ENCODE measurements around the gene ERG. TPM values are rescaled to one million over a fixed set of nuclear protein-coding genes. Genes with fewer than 3 reads are reported as not detected.

Gene ERG
- total and polyA plus RNA-seq, 9 of the 15 experiments (the other 6 are each of a cell fraction or from before 2014, with no cell fraction given), result 0.06 TPM; not detected in 8

- H3K9me1 ChIP-seq (ENCODE audit: control insufficient read depth, insufficient read depth, low read length), result no peaks in the 10 kb centered on the region
- CTCF ChIA-PET (ENCODE audit: low intra/inter-chr PET ratio), result interaction anchor here (0.6 to 1.6 kb wide), 6 partner anchors 133 to 1186 kb away, joined by 3 to 8 read pairs (median 3); no protein-coding TSS in a partner anchor
- H2AFZ ChIP-seq (ENCODE audit: low read depth, low read length), result no peak overlapping the region
- H3K79me2 ChIP-seq (ENCODE audit: control insufficient read depth, insufficient read depth, low read length), result no peaks in the 10 kb centered on the region
- POLR2A ChIA-PET, result interaction anchor here (0.5 to 1.2 kb wide), 3 partner anchors 9 to 903 kb away, joined by 3 read pairs; no protein-coding TSS in a partner anchor
- no TSS peak for BruUV-seq (replicated peaks)
- DNase-seq (ENCODE audit: extremely low read depth in 1 of 4, low spot score in 3 of 4), result peak; percentile 62 to 72 (median 68)
- no peak overlapping the region for H3K27ac ChIP-seq (ENCODE audit: extremely low read depth, low read depth, low read length)
- ATAC-seq, result peak; percentile 69
- peak; percentile 85 for FAIRE-seq
- H3K4me3 ChIP-seq, result no peak overlapping the region
- WGBS (ENCODE audit: insufficient coverage, low coverage, missing lambda C conversion rate), result 23% methylated on average over 6 of the region's 6 CpGs
- no peaks in the 10 kb centered on the region; the same call in 1 of the 2 replicates for H4K20me1 ChIP-seq (replicated peaks; ENCODE audit: control insufficient read depth, insufficient read depth, low read length)
- no peaks in the 10 kb centered on the region for H3K9me3 ChIP-seq (replicated peaks; ENCODE audit: control insufficient read depth, insufficient read depth, low read depth, low read length)
- intact Hi-C loops (cut with micrococcal nuclease) (loop anchor here (1.0 to 10.0 kb wide), 6 partner anchors 133 to 678 kb away; partner anchors contain the start of gene KCNJ6), in situ Hi-C loops (cut with MboI) (loop anchor here (5.0 kb wide), 2 partner anchors 195 to 655 kb away; no protein-coding TSS in a partner anchor)
- H3K9ac ChIP-seq (ENCODE audit: insufficient read depth in 1 of 2, low read depth in 2 of 2, low read length in 2 of 2), result no peak overlapping the region
- peaks cover 12 to 35% of the 10 kb centered on the region in 2 experiments for H3K27me3 ChIP-seq (ENCODE audit: control insufficient read depth in 2 of 2, insufficient read depth in 2 of 2, low read length in 2 of 2)
- peaks cover 0 to 8% of the 10 kb centered on the region in 2 experiments; a peak in 2 of 5 replicates for H3K4me1 ChIP-seq (replicated peaks in 1 of 2; ENCODE audit: control insufficient read depth in 2 of 2, insufficient read depth in 2 of 2, low read length in 2 of 2)
- no peak overlapping the region for H3K4me2 ChIP-seq (ENCODE audit: insufficient read depth, low read length)
- H3K36me3 ChIP-seq (ENCODE audit: control insufficient read depth, insufficient read depth, low read length), result no peaks in the 10 kb centered on the region
- no peak for TF ChIP-seq ZNF280A (IDR thresholded peaks at IDR 0.05; ENCODE audit: low read depth, partially characterized antibody)
- peak; percentile 50; the same call in 1 of the 2 replicates for TF ChIP-seq STAG1 (CRISPR knock-in tag; IDR thresholded peaks at IDR 0.05; ENCODE audit: borderline replicate concordance)
- TF ChIP-seq NONO (IDR thresholded peaks at IDR 0.05; ENCODE audit: low read depth in 2 of 2, low read length in 1 of 2), result no peak
- TF ChIP-seq E4F1 (CRISPR knock-in tag; IDR thresholded peaks at IDR 0.05; ENCODE audit: borderline replicate concordance), result no peak
- peak; percentile 57 for TF ChIP-seq DEAF1 (CRISPR knock-in tag; IDR thresholded peaks at IDR 0.05)
- 0 out of 2 replicates have a peak, but pooled peaks have one; percentile 15 for TF ChIP-seq CTBP1 (IDR thresholded peaks at IDR 0.05; ENCODE audit: borderline replicate concordance)
- 0 out of 2 replicates have a peak, but pooled peaks have one; percentile 29 for TF ChIP-seq RB1 (IDR thresholded peaks at IDR 0.05; ENCODE audit: low read depth)
- no peak for TF ChIP-seq STAT5A (IDR thresholded peaks at IDR 0.05; ENCODE audit: borderline replicate concordance, low read length)
- TF ChIP-seq BRD4 (IDR thresholded peaks at IDR 0.05), result no peak
- TF ChIP-seq POLR2AphosphoS5 (IDR thresholded peaks at IDR 0.05; ENCODE audit: control insufficient read depth, insufficient read depth, low read depth, low read length), result no peak
- peak; percentile 80 to 94 (median 87) for TF ChIP-seq CTCF (IDR thresholded peaks at IDR 0.05 in 2 of 3, conservative IDR thresholded peaks at IDR 0.05 in 1 of 3; ENCODE audit: insufficient read depth in 2 of 3, low read depth in 1 of 3, low read length in 3 of 3)
- TF ChIP-seq ASH1L (IDR thresholded peaks at IDR 0.05; ENCODE audit: borderline replicate concordance, low read depth, partially characterized antibody), result no peak
These were observed 145.6 kb downstream of the ERG start for GRCh38 chr21:38352536-38353219.
